ENCODE data around the gene DMRT1. TPM values are rescaled to one million over a fixed set of nuclear protein-coding genes. Genes with fewer than 3 reads are reported as not detected.

The DMRT1 gene
- total and polyA plus RNA-seq, 9 of the 15 experiments (the other 6 are each of a cell fraction or from before 2014, with no cell fraction given) = not detected

DNA sequence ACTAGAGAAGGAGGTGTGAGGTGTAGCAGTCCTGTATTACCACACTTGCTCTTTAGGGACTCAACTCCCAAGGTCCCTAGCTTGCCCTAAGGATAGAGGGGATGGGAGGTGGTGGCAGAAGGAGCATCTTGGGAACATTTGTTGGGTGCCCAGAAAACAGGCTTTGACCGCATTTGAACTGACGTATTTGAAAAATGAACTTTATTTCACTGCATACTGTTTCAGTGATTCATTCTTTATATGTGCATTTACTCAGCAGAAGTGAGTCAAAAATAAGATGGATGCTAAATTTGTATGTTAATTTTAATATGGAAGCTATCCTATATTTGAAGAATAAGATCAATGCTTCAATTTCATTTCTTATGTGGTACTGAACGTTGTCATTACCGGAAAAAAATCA is 153.7 kb downstream of the DMRT1 start:
- FAIRE-seq (no peak), DNase-seq (ENCODE audit: extremely low read depth in 1 of 4, low spot score in 3 of 4) (no peak), ATAC-seq (no peak)
- H3K36me3 ChIP-seq (ENCODE audit: control insufficient read depth, insufficient read depth, low read length) = no peaks in the 10 kb centered on the region
- in situ Hi-C loops (cut with MboI) (no loop called here), intact Hi-C loops (cut with micrococcal nuclease) (no loop called here)
- no peaks in the 10 kb centered on the region for H4K20me1 ChIP-seq (replicated peaks; ENCODE audit: control insufficient read depth, insufficient read depth, low read length)
- H3K4me2 ChIP-seq (ENCODE audit: insufficient read depth, low read length) = no peak overlapping the region
- 0% methylated on average over 4 of the region's 4 CpGs for WGBS (ENCODE audit: insufficient coverage, low coverage, missing lambda C conversion rate)
- no peak overlapping the region for H3K9ac ChIP-seq (ENCODE audit: insufficient read depth in 1 of 2, low read depth in 2 of 2, low read length in 2 of 2)
- H3K4me1 ChIP-seq (replicated peaks in 1 of 2; ENCODE audit: control insufficient read depth in 2 of 2, insufficient read depth in 2 of 2, low read length in 2 of 2) = no peaks in the 10 kb centered on the region
- H3K27ac ChIP-seq (ENCODE audit: extremely low read depth, low read depth, low read length) = no peak overlapping the region
- no TSS peak for BruUV-seq (replicated peaks)
- H3K4me3 ChIP-seq = no peak overlapping the region
- H3K27me3 ChIP-seq (ENCODE audit: control insufficient read depth in 2 of 2, insufficient read depth in 2 of 2, low read length in 2 of 2) = no peaks in the 10 kb centered on the region
- no peaks in the 10 kb centered on the region for H3K79me2 ChIP-seq (ENCODE audit: control insufficient read depth, insufficient read depth, low read length)
- H3K9me3 ChIP-seq (replicated peaks; ENCODE audit: control insufficient read depth, insufficient read depth, low read depth, low read length) = no peaks in the 10 kb centered on the region; the same call in 1 of the 2 replicates
- H2AFZ ChIP-seq (ENCODE audit: low read depth, low read length) = no peak overlapping the region
- ChIA-PET POLR2A (no interaction called here), CTCF (ENCODE audit: low intra/inter-chr PET ratio) (no interaction called here)
- no peaks in the 10 kb centered on the region for H3K9me1 ChIP-seq (ENCODE audit: control insufficient read depth, insufficient read depth, low read length)
- TF ChIP-seq CBX1 (IDR thresholded peaks at IDR 0.05; ENCODE audit: low read depth) (no peak), POLR3A (IDR thresholded peaks at IDR 0.05; ENCODE audit: borderline replicate concordance, extremely low read depth, insufficient read depth, insufficient read length) (no peak), ZNF668 (CRISPR knock-in tag; IDR thresholded peaks at IDR 0.05) (no peak), MAFF (IDR thresholded peaks at IDR 0.05; ENCODE audit: low read length) (no peak), FOXK1 (CRISPR knock-in tag; IDR thresholded peaks at IDR 0.05; ENCODE audit: borderline replicate concordance) (no peak), ZNF143 (CRISPR knock-in tag; IDR thresholded peaks at IDR 0.05) (no peak), TBL1XR1 (IDR thresholded peaks at IDR 0.05; ENCODE audit: low read length in 2 of 2) (no peak), ARID2 (IDR thresholded peaks at IDR 0.05) (no peak), KLF13 (tag; IDR thresholded peaks at IDR 0.05; ENCODE audit: borderline replicate concordance, low read depth) (no peak), TGIF2 (CRISPR knock-in tag; IDR thresholded peaks at IDR 0.05) (no peak), EGR1 (conservative IDR thresholded peaks at IDR 0.05) (no peak), MIER1 (IDR thresholded peaks at IDR 0.05; ENCODE audit: low read depth) (no peak), PML (IDR thresholded peaks at IDR 0.05; ENCODE audit: low read length) (no peak)
- TF ChIP-seq, protein P1, sequence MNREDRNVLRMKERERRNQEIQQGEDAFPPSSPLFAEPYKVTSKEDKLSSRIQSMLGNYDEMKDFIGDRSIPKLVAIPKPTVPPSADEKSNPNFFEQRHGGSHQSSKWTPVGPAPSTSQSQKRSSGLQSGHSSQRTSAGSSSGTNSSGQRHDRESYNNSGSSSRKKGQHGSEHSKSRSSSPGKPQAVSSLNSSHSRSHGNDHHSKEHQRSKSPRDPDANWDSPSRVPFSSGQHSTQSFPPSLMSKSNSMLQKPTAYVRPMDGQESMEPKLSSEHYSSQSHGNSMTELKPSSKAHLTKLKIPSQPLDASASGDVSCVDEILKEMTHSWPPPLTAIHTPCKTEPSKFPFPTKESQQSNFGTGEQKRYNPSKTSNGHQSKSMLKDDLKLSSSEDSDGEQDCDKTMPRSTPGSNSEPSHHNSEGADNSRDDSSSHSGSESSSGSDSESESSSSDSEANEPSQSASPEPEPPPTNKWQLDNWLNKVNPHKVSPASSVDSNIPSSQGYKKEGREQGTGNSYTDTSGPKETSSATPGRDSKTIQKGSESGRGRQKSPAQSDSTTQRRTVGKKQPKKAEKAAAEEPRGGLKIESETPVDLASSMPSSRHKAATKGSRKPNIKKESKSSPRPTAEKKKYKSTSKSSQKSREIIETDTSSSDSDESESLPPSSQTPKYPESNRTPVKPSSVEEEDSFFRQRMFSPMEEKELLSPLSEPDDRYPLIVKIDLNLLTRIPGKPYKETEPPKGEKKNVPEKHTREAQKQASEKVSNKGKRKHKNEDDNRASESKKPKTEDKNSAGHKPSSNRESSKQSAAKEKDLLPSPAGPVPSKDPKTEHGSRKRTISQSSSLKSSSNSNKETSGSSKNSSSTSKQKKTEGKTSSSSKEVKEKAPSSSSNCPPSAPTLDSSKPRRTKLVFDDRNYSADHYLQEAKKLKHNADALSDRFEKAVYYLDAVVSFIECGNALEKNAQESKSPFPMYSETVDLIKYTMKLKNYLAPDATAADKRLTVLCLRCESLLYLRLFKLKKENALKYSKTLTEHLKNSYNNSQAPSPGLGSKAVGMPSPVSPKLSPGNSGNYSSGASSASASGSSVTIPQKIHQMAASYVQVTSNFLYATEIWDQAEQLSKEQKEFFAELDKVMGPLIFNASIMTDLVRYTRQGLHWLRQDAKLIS (CRISPR knock-in tag; IDR thresholded peaks at IDR 0.05) = no peak
- TF ChIP-seq, protein P2, sequence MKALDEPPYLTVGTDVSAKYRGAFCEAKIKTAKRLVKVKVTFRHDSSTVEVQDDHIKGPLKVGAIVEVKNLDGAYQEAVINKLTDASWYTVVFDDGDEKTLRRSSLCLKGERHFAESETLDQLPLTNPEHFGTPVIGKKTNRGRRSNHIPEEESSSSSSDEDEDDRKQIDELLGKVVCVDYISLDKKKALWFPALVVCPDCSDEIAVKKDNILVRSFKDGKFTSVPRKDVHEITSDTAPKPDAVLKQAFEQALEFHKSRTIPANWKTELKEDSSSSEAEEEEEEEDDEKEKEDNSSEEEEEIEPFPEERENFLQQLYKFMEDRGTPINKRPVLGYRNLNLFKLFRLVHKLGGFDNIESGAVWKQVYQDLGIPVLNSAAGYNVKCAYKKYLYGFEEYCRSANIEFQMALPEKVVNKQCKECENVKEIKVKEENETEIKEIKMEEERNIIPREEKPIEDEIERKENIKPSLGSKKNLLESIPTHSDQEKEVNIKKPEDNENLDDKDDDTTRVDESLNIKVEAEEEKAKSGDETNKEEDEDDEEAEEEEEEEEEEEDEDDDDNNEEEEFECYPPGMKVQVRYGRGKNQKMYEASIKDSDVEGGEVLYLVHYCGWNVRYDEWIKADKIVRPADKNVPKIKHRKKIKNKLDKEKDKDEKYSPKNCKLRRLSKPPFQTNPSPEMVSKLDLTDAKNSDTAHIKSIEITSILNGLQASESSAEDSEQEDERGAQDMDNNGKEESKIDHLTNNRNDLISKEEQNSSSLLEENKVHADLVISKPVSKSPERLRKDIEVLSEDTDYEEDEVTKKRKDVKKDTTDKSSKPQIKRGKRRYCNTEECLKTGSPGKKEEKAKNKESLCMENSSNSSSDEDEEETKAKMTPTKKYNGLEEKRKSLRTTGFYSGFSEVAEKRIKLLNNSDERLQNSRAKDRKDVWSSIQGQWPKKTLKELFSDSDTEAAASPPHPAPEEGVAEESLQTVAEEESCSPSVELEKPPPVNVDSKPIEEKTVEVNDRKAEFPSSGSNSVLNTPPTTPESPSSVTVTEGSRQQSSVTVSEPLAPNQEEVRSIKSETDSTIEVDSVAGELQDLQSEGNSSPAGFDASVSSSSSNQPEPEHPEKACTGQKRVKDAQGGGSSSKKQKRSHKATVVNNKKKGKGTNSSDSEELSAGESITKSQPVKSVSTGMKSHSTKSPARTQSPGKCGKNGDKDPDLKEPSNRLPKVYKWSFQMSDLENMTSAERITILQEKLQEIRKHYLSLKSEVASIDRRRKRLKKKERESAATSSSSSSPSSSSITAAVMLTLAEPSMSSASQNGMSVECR (CRISPR knock-in tag; IDR thresholded peaks at IDR 0.05) = no peak
- TF ChIP-seq, protein P3, sequence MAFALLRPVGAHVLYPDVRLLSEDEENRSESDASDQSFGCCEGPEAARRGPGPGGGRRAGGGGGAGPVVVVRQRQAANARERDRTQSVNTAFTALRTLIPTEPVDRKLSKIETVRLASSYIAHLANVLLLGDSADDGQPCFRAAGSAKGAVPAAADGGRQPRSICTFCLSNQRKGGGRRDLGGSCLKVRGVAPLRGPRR (CRISPR knock-in tag; IDR thresholded peaks at IDR 0.05) = no peak

Data from K562 (cell line).